ENCODE results near the gene PARP12.

Gene PARP12

GRCh38 chr7:140033779-140034363 is 28.9 kb downstream of the PARP12 start:
- Mint-ChIP-seq H3K27ac (no peak overlapping the region), H3K36me3 (peaks cover 15% of the 10 kb centered on the region), H3K9me3 (ENCODE audit: low read depth) (no peaks in the 10 kb centered on the region), H3K4me1 (ENCODE audit: low read depth) (peaks cover 20% of the 10 kb centered on the region), H3K27me3 (no peaks in the 10 kb centered on the region), H3K4me3 (no peak overlapping the region)

DNA sequence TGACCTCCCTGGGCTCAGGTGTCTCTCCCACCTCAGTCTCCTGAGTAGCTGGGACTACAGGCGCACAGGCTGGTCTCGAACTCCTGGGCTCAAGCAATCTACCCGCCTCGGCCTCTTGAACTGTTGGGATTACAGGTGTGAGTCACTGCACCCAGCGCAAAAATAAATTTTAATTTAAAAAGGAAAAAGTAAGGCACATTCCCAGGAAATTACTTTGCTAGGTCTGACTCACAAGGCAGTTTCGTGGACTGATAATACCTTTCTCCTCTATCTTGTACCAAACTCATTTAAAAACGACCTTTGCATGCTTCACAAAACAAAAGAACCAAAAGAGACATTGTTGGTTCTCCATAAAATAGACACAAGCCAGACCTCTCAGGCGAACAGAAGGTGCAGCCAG is 29.7 kb downstream of the PARP12 start:
- H3K9me3 Mint-ChIP-seq (ENCODE audit: low read depth): no peaks in the 10 kb centered on the region
- H3K27me3 Mint-ChIP-seq: no peaks in the 10 kb centered on the region
- peaks cover 20% of the 10 kb centered on the region for H3K4me1 Mint-ChIP-seq (ENCODE audit: low read depth)
- no peak overlapping the region for H3K4me3 Mint-ChIP-seq
- no peak overlapping the region for H3K27ac Mint-ChIP-seq
- H3K36me3 Mint-ChIP-seq: peaks cover 12% of the 10 kb centered on the region

DNA sequence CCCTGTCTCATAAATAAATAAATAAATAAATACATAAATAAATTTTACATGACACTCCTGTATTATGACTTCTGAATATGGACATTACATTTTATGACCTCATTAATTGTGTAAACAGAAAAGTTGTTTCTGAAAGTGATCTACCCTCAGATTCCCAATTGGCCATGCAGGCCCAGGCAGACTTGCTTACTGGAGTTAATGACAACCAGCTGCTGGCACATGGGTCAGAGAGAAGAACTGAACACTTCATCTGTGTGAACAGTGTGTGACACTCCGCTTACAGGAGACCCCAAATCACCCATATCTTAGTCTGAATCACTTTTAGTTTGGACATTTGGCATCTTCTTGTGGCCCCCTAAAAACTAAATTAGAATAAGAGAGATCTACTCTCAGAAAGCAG is 31.4 kb downstream of the PARP12 start:
- Mint-ChIP-seq H3K9me3 (ENCODE audit: low read depth) (no peaks in the 10 kb centered on the region), H3K4me1 (ENCODE audit: low read depth) (peaks cover 9% of the 10 kb centered on the region), H3K4me3 (no peak overlapping the region), H3K27me3 (no peaks in the 10 kb centered on the region), H3K36me3 (peaks cover 8% of the 10 kb centered on the region), H3K27ac (peak overlapping the region; percentile 34)

- Mint-ChIP-seq H3K27ac (no peak overlapping the region), H3K4me1 (ENCODE audit: low read depth) (peaks cover 3% of the 10 kb centered on the region), H3K36me3 (peaks cover 7% of the 10 kb centered on the region), H3K27me3 (no peaks in the 10 kb centered on the region), H3K9me3 (ENCODE audit: low read depth) (no peaks in the 10 kb centered on the region), H3K4me3 (no peak overlapping the region)
Observed at GRCh38 chr7:140029072-140029471, 33.7 kb downstream of the PARP12 start.

- H3K27me3 Mint-ChIP-seq: no peaks in the 10 kb centered on the region
Observed at GRCh38 chr7:140028311-140028710, 34.4 kb downstream of the PARP12 start.

GRCh38 chr7:140027858-140028257 is 34.9 kb downstream of the PARP12 start:
- no peak overlapping the region for H3K27ac Mint-ChIP-seq
- H3K4me3 Mint-ChIP-seq: no peak overlapping the region
- peaks cover 5% of the 10 kb centered on the region for H3K36me3 Mint-ChIP-seq
- H3K9me3 Mint-ChIP-seq (ENCODE audit: low read depth): no peaks in the 10 kb centered on the region
- peaks cover 3% of the 10 kb centered on the region for H3K4me1 Mint-ChIP-seq (ENCODE audit: low read depth)
- H3K27me3 Mint-ChIP-seq: no peaks in the 10 kb centered on the region

More at GRCh38 chr7:140028311-140028710, 34.4 kb downstream of the PARP12 start:
- Mint-ChIP-seq H3K4me1 (ENCODE audit: low read depth) (peaks cover 3% of the 10 kb centered on the region), H3K4me3 (no peak overlapping the region), H3K36me3 (peaks cover 5% of the 10 kb centered on the region), H3K9me3 (ENCODE audit: low read depth) (no peaks in the 10 kb centered on the region), H3K27ac (no peak overlapping the region)

DNA sequence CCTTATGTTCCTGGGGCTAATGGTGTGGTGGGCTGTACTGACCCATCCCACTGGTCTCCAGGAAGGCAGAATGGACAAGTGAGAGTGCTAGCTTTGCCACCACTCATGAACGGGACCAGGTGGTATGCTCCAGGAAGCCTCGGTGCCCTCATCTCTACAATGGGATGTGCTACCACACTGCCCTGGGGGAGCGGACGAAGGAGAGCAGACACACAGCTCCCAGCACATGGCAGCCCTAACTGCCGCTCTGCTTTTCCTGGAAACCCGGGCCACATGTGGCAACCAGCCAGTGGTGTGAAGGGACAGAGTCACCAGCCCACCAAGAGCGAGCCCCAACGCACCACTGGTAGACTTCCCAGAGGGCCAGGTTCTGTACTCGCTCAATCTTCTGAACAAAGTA is 35.8 kb downstream of the PARP12 start:
- Mint-ChIP-seq H3K27me3 (no peaks in the 10 kb centered on the region), H3K4me1 (ENCODE audit: low read depth) (no peaks in the 10 kb centered on the region), H3K36me3 (peaks cover 6% of the 10 kb centered on the region), H3K9me3 (ENCODE audit: low read depth) (no peaks in the 10 kb centered on the region), H3K27ac (no peak overlapping the region), H3K4me3 (no peak overlapping the region)

GRCh38 chr7:140025814-140026433 is 36.8 kb downstream of the PARP12 start:
- Mint-ChIP-seq H3K27me3 (no peaks in the 10 kb centered on the region), H3K4me3 (no peak overlapping the region), H3K9me3 (ENCODE audit: low read depth) (no peaks in the 10 kb centered on the region), H3K27ac (no peak overlapping the region), H3K4me1 (ENCODE audit: low read depth) (no peaks in the 10 kb centered on the region), H3K36me3 (peaks cover 8% of the 10 kb centered on the region)

DNA sequence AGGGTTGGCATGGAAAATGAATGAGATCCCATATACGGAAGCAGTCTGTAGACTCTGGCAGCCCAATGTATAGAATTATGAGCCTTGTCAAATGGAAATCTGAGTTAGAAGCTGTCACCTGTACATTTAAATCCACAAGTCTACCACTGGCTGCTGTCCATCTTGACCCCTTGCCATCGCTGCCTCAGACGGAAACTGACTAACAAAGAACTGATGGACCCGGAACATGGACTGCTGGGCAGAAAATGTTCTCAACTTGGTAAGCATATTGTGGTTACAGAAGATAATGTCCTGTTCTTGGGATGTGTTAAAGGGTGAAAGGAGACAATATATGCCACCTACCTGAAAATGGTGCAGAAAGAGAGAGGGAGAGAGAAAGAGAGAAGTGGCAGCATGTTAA is 37.5 kb downstream of the PARP12 start:
- Mint-ChIP-seq H3K4me3 (no peak overlapping the region), H3K36me3 (peaks cover 6% of the 10 kb centered on the region), H3K27me3 (no peaks in the 10 kb centered on the region), H3K27ac (no peak overlapping the region), H3K9me3 (ENCODE audit: low read depth) (no peaks in the 10 kb centered on the region), H3K4me1 (ENCODE audit: low read depth) (no peaks in the 10 kb centered on the region)

- Mint-ChIP-seq H3K27me3 (no peaks in the 10 kb centered on the region), H3K4me1 (ENCODE audit: low read depth) (no peaks in the 10 kb centered on the region), H3K36me3 (peaks cover 6% of the 10 kb centered on the region), H3K4me3 (no peak overlapping the region), H3K27ac (no peak overlapping the region), H3K9me3 (ENCODE audit: low read depth) (no peaks in the 10 kb centered on the region)
Observed at GRCh38 chr7:140024585-140024984, 38.2 kb downstream of the PARP12 start.

DNA sequence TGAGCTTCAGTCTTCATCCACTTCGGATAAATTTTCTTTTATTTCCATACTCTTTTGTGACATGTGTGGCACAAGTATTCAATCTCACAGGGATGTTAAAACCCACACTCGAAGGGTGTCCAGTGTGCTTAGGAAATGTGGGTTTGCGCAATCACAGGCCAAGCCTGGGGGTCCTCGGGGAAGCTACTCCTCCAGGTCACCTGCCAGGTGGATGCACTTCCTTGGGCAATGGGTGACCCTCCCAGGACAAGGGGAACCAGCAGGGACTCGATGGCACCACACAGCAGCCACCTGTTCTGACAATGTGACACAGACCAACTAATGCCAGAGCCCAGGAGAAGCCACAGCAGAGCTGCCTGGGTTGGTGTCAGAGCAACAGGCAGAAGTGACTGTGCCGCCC is 39.0 kb downstream of the PARP12 start:
- no peaks in the 10 kb centered on the region for H3K4me1 Mint-ChIP-seq (ENCODE audit: low read depth)
- H3K4me3 Mint-ChIP-seq: no peak overlapping the region
- H3K9me3 Mint-ChIP-seq (ENCODE audit: low read depth): no peaks in the 10 kb centered on the region
- no peak overlapping the region for H3K27ac Mint-ChIP-seq
- no peaks in the 10 kb centered on the region for H3K27me3 Mint-ChIP-seq
- peaks cover 6% of the 10 kb centered on the region for H3K36me3 Mint-ChIP-seq

DNA sequence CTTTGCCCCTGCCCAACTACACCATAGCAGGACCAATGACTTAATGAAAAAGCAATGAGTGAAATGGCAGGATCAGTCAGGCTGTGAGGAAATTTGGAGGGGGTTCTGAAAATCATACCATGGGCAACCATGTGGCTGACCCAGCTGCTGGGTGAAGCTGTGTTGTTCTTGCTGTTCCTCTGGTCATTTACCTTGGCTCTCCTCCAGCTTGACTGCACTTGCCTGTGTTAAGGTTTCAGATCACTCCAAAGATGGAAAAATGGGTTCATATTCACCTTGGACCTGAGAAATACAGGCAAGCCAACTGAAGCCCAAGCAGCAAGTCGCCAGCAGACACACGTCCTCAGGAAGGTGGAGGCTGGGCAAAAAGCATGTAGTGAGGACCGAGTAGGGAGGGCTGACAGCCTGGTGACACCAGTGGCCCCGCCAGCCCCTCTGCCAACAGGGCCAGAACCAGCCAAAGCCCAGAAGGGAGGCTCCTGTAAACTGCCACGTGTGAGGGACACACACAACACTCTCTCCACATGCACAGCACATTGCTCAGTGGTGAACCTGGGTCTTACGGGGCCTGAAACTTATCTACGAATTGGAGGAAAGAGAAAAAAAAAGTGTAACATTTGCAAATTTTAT is 40.1 kb downstream of the PARP12 start:
- Mint-ChIP-seq H3K27ac (no peak overlapping the region), H3K27me3 (no peaks in the 10 kb centered on the region), H3K4me3 (no peak overlapping the region), H3K36me3 (peaks cover 6% of the 10 kb centered on the region), H3K9me3 (ENCODE audit: low read depth) (no peaks in the 10 kb centered on the region), H3K4me1 (ENCODE audit: low read depth) (no peaks in the 10 kb centered on the region)

DNA sequence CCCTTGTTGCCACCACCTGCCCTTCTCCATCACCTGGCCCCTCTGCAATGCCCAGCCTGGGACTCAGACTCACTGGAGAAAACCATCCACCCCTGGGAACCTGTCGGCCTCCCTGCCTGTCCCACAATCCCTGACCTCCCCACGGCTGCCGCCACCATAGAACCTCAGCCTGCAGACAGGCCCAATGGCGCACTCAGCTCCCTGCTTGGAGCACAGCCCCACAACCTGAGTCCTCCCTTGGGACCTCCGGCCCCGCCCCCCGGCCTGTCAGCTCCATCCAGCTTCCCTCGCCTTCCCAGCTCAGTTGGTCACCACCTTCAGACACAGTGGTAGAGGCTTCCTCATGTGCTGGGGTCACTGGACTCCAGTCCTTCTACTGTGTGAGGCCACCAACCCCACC is 41.1 kb downstream of the PARP12 start:
- H3K36me3 Mint-ChIP-seq: peaks cover 6% of the 10 kb centered on the region
- H3K4me1 Mint-ChIP-seq (ENCODE audit: low read depth): no peaks in the 10 kb centered on the region
- H3K9me3 Mint-ChIP-seq (ENCODE audit: low read depth): no peaks in the 10 kb centered on the region
- H3K4me3 Mint-ChIP-seq: no peak overlapping the region
- no peaks in the 10 kb centered on the region for H3K27me3 Mint-ChIP-seq
- H3K27ac Mint-ChIP-seq: no peak overlapping the region

DNA sequence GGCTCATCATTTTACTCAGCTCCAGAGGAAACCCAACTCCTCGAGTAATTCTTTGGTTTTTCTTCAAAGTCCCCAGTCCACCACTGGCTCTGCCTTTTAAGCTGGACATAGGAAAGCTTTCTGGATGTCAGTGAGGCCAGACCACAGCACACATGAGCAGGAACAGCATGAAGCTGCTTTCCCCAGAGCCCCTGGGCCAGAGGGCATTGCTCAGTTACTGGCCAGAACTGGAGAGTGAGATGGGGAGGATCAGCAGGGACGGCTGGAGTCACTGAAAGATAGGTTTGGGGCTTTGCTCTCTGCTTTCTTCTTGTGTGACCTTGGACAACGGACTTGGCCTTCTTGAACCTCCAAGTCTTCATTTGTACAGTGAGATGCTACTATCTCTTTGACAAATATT is 43.1 kb downstream of the PARP12 start:
- Mint-ChIP-seq H3K36me3 (peaks cover 3% of the 10 kb centered on the region), H3K27me3 (no peaks in the 10 kb centered on the region)

DNA sequence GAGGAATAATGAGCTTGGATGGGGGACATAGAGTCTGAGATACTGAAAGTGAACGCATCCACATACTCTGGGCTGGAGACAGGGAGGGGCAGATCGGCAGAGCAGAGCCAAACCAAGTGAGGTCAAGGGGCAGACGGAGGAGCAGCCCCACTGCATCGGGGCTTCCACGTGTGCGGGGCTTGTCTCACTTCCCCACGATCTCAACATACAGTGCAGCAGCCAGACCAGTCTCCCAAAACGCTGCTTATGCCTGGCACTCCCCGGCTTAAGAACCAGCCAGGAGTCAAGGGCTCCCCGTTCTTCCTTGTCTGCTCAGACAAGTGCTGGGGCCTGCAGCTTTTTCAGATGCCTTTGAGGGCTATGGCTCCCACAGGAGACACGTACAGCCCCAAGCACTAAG is 43.6 kb downstream of the PARP12 start:
- Mint-ChIP-seq H3K36me3 (peaks cover 3% of the 10 kb centered on the region), H3K4me3 (no peak overlapping the region), H3K4me1 (ENCODE audit: low read depth) (no peaks in the 10 kb centered on the region), H3K27ac (no peak overlapping the region), H3K27me3 (no peaks in the 10 kb centered on the region), H3K9me3 (ENCODE audit: low read depth) (no peaks in the 10 kb centered on the region)

More for the DNA sequence above, 43.1 kb downstream of the PARP12 start:
- Mint-ChIP-seq H3K9me3 (ENCODE audit: low read depth) (no peaks in the 10 kb centered on the region), H3K4me3 (no peak overlapping the region), H3K27ac (no peak overlapping the region), H3K4me1 (ENCODE audit: low read depth) (no peaks in the 10 kb centered on the region)
